Measurements from ENCODE around the gene ATP2B1.

Gene ATP2B1

GRCh38 chr12:89690925-89691324 is 17.7 kb downstream of the ATP2B1 start:
- DNase-seq = no peak

GRCh38 chr12:89689306-89689705 is 19.3 kb downstream of the ATP2B1 start:
- DNase-seq = no peak

- no peak for DNase-seq
Observed at GRCh38 chr12:89686311-89686710, 22.3 kb downstream of the ATP2B1 start.

GRCh38 chr12:89685363-89685972 is 23.2 kb downstream of the ATP2B1 start:
- DNase-seq = no peak

- no peak for DNase-seq
Observed at GRCh38 chr12:89684136-89684535, 24.5 kb downstream of the ATP2B1 start.

GRCh38 chr12:89682284-89682683 is 26.4 kb downstream of the ATP2B1 start:
- DNase-seq = no peak

- no peak for DNase-seq
Observed at GRCh38 chr12:89680409-89680808, 28.2 kb downstream of the ATP2B1 start.

- DNase-seq = no peak
Observed at GRCh38 chr12:89679631-89680030, 29.0 kb downstream of the ATP2B1 start.

GRCh38 chr12:89678225-89678624 is 30.4 kb downstream of the ATP2B1 start:
- no peak for DNase-seq

GRCh38 chr12:89676930-89677329 is 31.7 kb downstream of the ATP2B1 start:
- DNase-seq = no peak

- no peak for DNase-seq
Observed at GRCh38 chr12:89674326-89674942, 34.2 kb downstream of the ATP2B1 start.

GRCh38 chr12:89673603-89674002 is 35.0 kb downstream of the ATP2B1 start:
- DNase-seq = no peak

- no peak for DNase-seq
Observed at GRCh38 chr12:89672589-89672979, 36.1 kb downstream of the ATP2B1 start.

- DNase-seq = no peak
Observed at GRCh38 chr12:89671469-89671868, 37.2 kb downstream of the ATP2B1 start.

- DNase-seq = no peak
Observed at GRCh38 chr12:89669197-89669596, 39.4 kb downstream of the ATP2B1 start.

- DNase-seq = no peak
Observed at GRCh38 chr12:89665556-89665955, 43.1 kb downstream of the ATP2B1 start.

GRCh38 chr12:89664441-89664840 is 44.2 kb downstream of the ATP2B1 start:
- no peak for DNase-seq

GRCh38 chr12:89663577-89664357 is 44.9 kb downstream of the ATP2B1 start:
- DNase-seq = peak in 1 of 2 experiments; percentile 10

GRCh38 chr12:89662623-89663022 is 46.0 kb downstream of the ATP2B1 start:
- DNase-seq = no peak

GRCh38 chr12:89661706-89662330 is 46.8 kb downstream of the ATP2B1 start:
- no peak for DNase-seq

- DNase-seq = no peak
Observed at GRCh38 chr12:89657739-89658138, 50.9 kb downstream of the ATP2B1 start.

- no peak for DNase-seq
Observed at GRCh38 chr12:89657066-89657465, 51.6 kb downstream of the ATP2B1 start.

- DNase-seq = no peak
Observed at GRCh38 chr12:89655841-89656240, 52.8 kb downstream of the ATP2B1 start.

GRCh38 chr12:89651192-89651591 is 57.4 kb downstream of the ATP2B1 start:
- no peak for DNase-seq

All from activated CD4-positive, alpha-beta T cell treated with anti-CD3 and anti-CD28 coated beads, Interleukin-2, amount 50 U/mL, for 48 hours (primary cell).